ENCODE measurements around the gene TBC1D13. TPM values are rescaled to one million over a fixed set of nuclear protein-coding genes. Genes with fewer than 3 reads are reported as not detected.

TBC1D13 gene
- total and polyA plus RNA-seq, 9 of the 15 experiments (the other 6 are each of a cell fraction or from before 2014, with no cell fraction given) = 2.3 to 28.7 (median 11.4) TPM

GRCh38 chr9:128771745-128772519, 15.1 kb upstream of the TBC1D13 start, which contains the start of gene ZER1 (continued):
- no peak for TF ChIP-seq SNRNP70 (optimal IDR thresholded peaks at IDR 0.05; ENCODE audit: low read depth, low read length)
- TF ChIP-seq ZNF143 (CRISPR knock-in tag; IDR thresholded peaks at IDR 0.05) = no peak
- TF ChIP-seq HNRNPK (IDR thresholded peaks at IDR 0.05; ENCODE audit: low read depth, low read length, poor library complexity, severe bottlenecking) = peak; percentile 64
- TF ChIP-seq PCBP1 (IDR thresholded peaks at IDR 0.05; ENCODE audit: low read depth, low read length, poor library complexity, severe bottlenecking) = peak; percentile 61
- no peak for TF ChIP-seq LARP7 (IDR thresholded peaks at IDR 0.05)
- peak in 1 of 2 experiments; percentile 79 for TF ChIP-seq E2F6 (IDR thresholded peaks at IDR 0.05; ENCODE audit: borderline replicate concordance in 1 of 2, extremely low read depth in 1 of 2, insufficient read depth in 1 of 2, insufficient read length in 1 of 2, low read depth in 1 of 2, low read length in 1 of 2, poor library complexity in 1 of 2, severe bottlenecking in 1 of 2)
- TF ChIP-seq ZNF318 (IDR thresholded peaks at IDR 0.05; ENCODE audit: borderline replicate concordance in 1 of 2, low read depth in 1 of 2) = no peak
- TF ChIP-seq RBBP5 (IDR thresholded peaks at IDR 0.05; ENCODE audit: borderline replicate concordance, insufficient read depth, low read length, poor library complexity, severe bottlenecking) = peak; percentile 77
- TF ChIP-seq POLR2G (IDR thresholded peaks at IDR 0.05; ENCODE audit: low read depth, low read length) = peak; percentile 95
- TF ChIP-seq ID3 (CRISPR knock-in tag; IDR thresholded peaks at IDR 0.05) = no peak
- TF ChIP-seq ID3 (tag; IDR thresholded peaks at IDR 0.05) = no peak; the same call in 1 of the 2 replicates
